Panc1 (cell line): ENCODE results near the gene PABPN1. TPM values are rescaled to one million over a fixed set of nuclear protein-coding genes. Genes with fewer than 3 reads are reported as not detected.
A peak's percentile ranks its signal among the peaks of the same experiment; 100 is the strongest.

ENCODE experiments used
- ATAC-seq: fragments of 200-7000 bp; cut with Tn5 transposase; 2 replicates; pipeline ENCODE4 v1.9.1; 2020; ENCODE audit warnings: mild to moderate bottlenecking, moderate library complexity
- BruUV-seq: library from RNA; stranded (reverse); fragments of 400-500 nt; replicated peaks from 2 replicates; lab custom pipeline; 2021; lab: Mats Ljungman, UMichigan
- CTCF ChIA-PET: fragments of 300-600 bp; sonication (Branson Sonifier 250); formaldehyde crosslinking; loops from one replicate; lab custom pipeline; 2022; ENCODE audit warnings: antibody characterized with exemption; lab: Charles Lee
- POLR2A ChIA-PET: fragments of 300-600 bp; sonication (Branson Sonifier 250); formaldehyde crosslinking; loops from one replicate; lab custom pipeline; 2022; ENCODE audit warnings: antibody characterized with exemption; lab: Charles Lee
- DNase-seq: peaks from one replicate; pipeline ENCODE4 v3.0.0-alpha.2; 2010; ENCODE audit warnings: low read depth, low spot score
- H3K27ac ChIP-seq: 2 replicates; pipeline ENCODE4 v1.5.1; 2011; ENCODE audit warnings: mild to moderate bottlenecking, low read length, inconsistent platforms
- H3K27me3 ChIP-seq: fragments of 200-500 bp; sonication (Bioruptor generic); 2 replicates; pipeline ENCODE4 v1.6.0; 2014; ENCODE audit warnings: low read length, inconsistent platforms; ENCODE audit not compliant: control insufficient read depth, insufficient read depth
- H3K36me3 ChIP-seq: fragments of 200-500 bp; sonication (Bioruptor generic); 2 replicates; pipeline ENCODE4 v1.5.1; 2014; ENCODE audit warnings: inconsistent platforms, mild to moderate bottlenecking, low read length, moderate library complexity; ENCODE audit not compliant: control insufficient read depth, insufficient read depth
- H3K4me1 ChIP-seq: 2 replicates; pipeline ENCODE4 v1.5.1; 2011; ENCODE audit warnings: inconsistent platforms, mild to moderate bottlenecking, low read length, moderate library complexity; ENCODE audit not compliant: control insufficient read depth, insufficient read depth
- H3K4me3 ChIP-seq, 2 experiments: 2 replicates each; pipeline ENCODE4 v1.5.1; 2011 to 2012; ENCODE audit warnings: low read depth in 2 of 2, low read length in 2 of 2, mild to moderate bottlenecking in 2 of 2, inconsistent platforms in 1 of 2, moderate library complexity in 1 of 2
- H3K9me3 ChIP-seq: fragments of 200-500 bp; sonication (Bioruptor generic); 2 replicates; pipeline ENCODE4 v1.5.1; 2014; ENCODE audit warnings: low read depth, mild to moderate bottlenecking, inconsistent platforms, low read length, moderate library complexity; ENCODE audit not compliant: control insufficient read depth, insufficient read depth
- CTCF ChIP-seq: fragments of 450-650 bp; IDR thresholded peaks from 2 replicates; pipeline ENCODE4 v1.5.1; 2017; ENCODE audit warnings: mild to moderate bottlenecking
- POLR2AphosphoS5 ChIP-seq: IDR thresholded peaks from 2 replicates; pipeline ENCODE4 v1.6.1; 2012; ENCODE audit warnings: mild to moderate bottlenecking, low read depth, low read length, moderate library complexity
- REST ChIP-seq, 2 experiments: IDR thresholded peaks; 2 replicates each; pipeline ENCODE4 v1.6.1; 2011 to 2012; ENCODE audit warnings: low read depth in 2 of 2, control low read depth in 1 of 2, low read length in 1 of 2, mild to moderate bottlenecking in 1 of 2, moderate library complexity in 1 of 2; ENCODE audit not compliant: insufficient read depth in 1 of 2
- SIN3A ChIP-seq: IDR thresholded peaks from 2 replicates; pipeline ENCODE4 v1.6.1; 2012; ENCODE audit warnings: low read depth, mild to moderate bottlenecking, low read length, moderate library complexity, borderline replicate concordance; ENCODE audit not compliant: insufficient read depth
- TCF7L2 ChIP-seq: IDR thresholded peaks from 2 replicates; pipeline ENCODE4 v1.6.1; 2011; ENCODE audit warnings: mild to moderate bottlenecking, low read depth, low read length, inconsistent platforms
- in situ Hi-C: cut with HindIII; loops from 2 replicates; pipeline ENCODE4 v1.10.0; 2016; ENCODE audit warnings: low sequenced_read_pairs, low pct_unique_long_range_greater_than_20kb
- intact Hi-C: fragments of 100-400 bp; cut with micrococcal nuclease; formaldehyde crosslinking; loops from one replicate; pipeline ENCODE4 v1.10.0; 2022; ENCODE audit not compliant: unreplicated experiment
- total RNA-seq: library from RNA; stranded (reverse); gene quantifications from one replicate; pipeline ENCODE4 v1.2.1, GENCODE V29; 2021; ENCODE audit not compliant: unreplicated experiment

PABPN1 gene
- total RNA-seq, 1 experiment from 2014 or later, result 159 TPM

- Histone ChIP-seq H3K9me3 (no peaks in the 10 kb centered on the region), H3K36me3 (no peaks in the 10 kb centered on the region), H3K4me1 (peaks cover 16% of the 10 kb centered on the region), H3K27ac (peak overlapping the region; percentile 81), H3K4me3 (peak overlapping the region; percentile 67 to 90), H3K27me3 (no peaks in the 10 kb centered on the region)
- TF ChIP-seq REST (IDR thresholded peaks at IDR 0.05; ENCODE audit: insufficient read depth in 1 of 2, low read depth in 2 of 2, low read length in 1 of 2) (no peak), CTCF (peak; percentile 92), TCF7L2 (peak; percentile 93), SIN3A (no peak; the same call in 1 of the 2 replicates), POLR2AphosphoS5 (no peak)
- DNase-seq, result peak; percentile 63
- POLR2A ChIA-PET, result no interaction called here
- intact Hi-C loops (no loop called here), in situ Hi-C loops (no loop called here)
- CTCF ChIA-PET, result interaction anchor here (0.6 to 1.1 kb wide), 2 partner anchors 181 to 269 kb away, joined by 3 to 4 read pairs; no protein-coding TSS in a partner anchor
- BruUV-seq, result no TSS peak
- ATAC-seq, result peak; percentile 91
Measured at GRCh38 chr14:23301288-23301968, 19.8 kb upstream of the PABPN1 start.

- BruUV-seq, result no TSS peak
- CTCF ChIA-PET, result interaction anchor here (0.6 kb wide), 1 partner anchor 269 kb away, joined by 3 read pairs; no protein-coding TSS in a partner anchor
- peak; percentile 32 for ATAC-seq
Measured at GRCh38 chr14:23301969-23302289, 19.3 kb upstream of the PABPN1 start.

More at GRCh38 chr14:23301969-23302289, 19.3 kb upstream of the PABPN1 start:
- Histone ChIP-seq H3K36me3 (peaks cover 2% of the 10 kb centered on the region; the same call in 1 of the 2 replicates), H3K9me3 (no peaks in the 10 kb centered on the region), H3K4me3 (peak overlapping the region; percentile 59 to 80), H3K27me3 (no peaks in the 10 kb centered on the region), H3K27ac (peak overlapping the region; percentile 63), H3K4me1 (peaks cover 16% of the 10 kb centered on the region)
- TF ChIP-seq SIN3A (0 out of 2 replicates have a peak, but pooled peaks have one; percentile 24), REST (IDR thresholded peaks at IDR 0.05; ENCODE audit: insufficient read depth in 1 of 2, low read depth in 2 of 2, low read length in 1 of 2) (no peak), TCF7L2 (no peak), POLR2AphosphoS5 (peak; percentile 40; the same call in 1 of the 2 replicates)
- in situ Hi-C loops, result no loop called here
- POLR2A ChIA-PET, result no interaction called here
- intact Hi-C loops, result no loop called here
- no peak for DNase-seq
